GM12892 (cell line): Measurements from ENCODE around the gene FAM174C.
"Not testable (repeated sequence)": the region's sequence is repeated elsewhere in the genome, so short reads cannot be mapped to it uniquely, and the experiment has no call there.

Experiments used
- DNase-seq: peaks from one replicate; pipeline ENCODE4 v3.0.0; 2011; ENCODE audit not compliant: insufficient read length
- FAIRE-seq: peaks from 2 replicates; lab custom pipeline; 2011; peaks lifted over from hg19 to GRCh38; lab: Jason Lieb, UNC
- POLR2A ChIP-seq: IDR thresholded peaks from 2 replicates; pipeline ENCODE4 v1.6.1; 2011; ENCODE audit warnings: low read depth, low read length, control low read depth
- POLR2AphosphoS5 ChIP-seq: IDR thresholded peaks from 2 replicates; pipeline ENCODE4 v1.6.1; 2011; ENCODE audit warnings: low read depth, low read length, control low read depth
- TAF1 ChIP-seq: IDR thresholded peaks from 2 replicates; pipeline ENCODE4 v1.6.1; 2011; ENCODE audit warnings: low read depth, mild to moderate bottlenecking, control low read depth, low read length, borderline replicate concordance

Gene FAM174C

GRCh38 chr19:1300744-1301490 is 25.6 kb downstream of the FAM174C start:
- FAIRE-seq (no peak), DNase-seq (no peak)
- TF ChIP-seq POLR2AphosphoS5 (no peak), POLR2A (no peak), TAF1 (no peak)

GRCh38 chr19:1302533-1303239 is 27.4 kb downstream of the FAM174C start:
- FAIRE-seq (no peak), DNase-seq (no peak)
- TF ChIP-seq POLR2A, result no peak
- TF ChIP-seq POLR2AphosphoS5, result no peak
- TF ChIP-seq TAF1, result no peak

GRCh38 chr19:1304197-1304924 is 29.0 kb downstream of the FAM174C start:
- DNase-seq, result no peak
- FAIRE-seq, result no peak

GRCh38 chr19:1305354-1305753 is 30.0 kb downstream of the FAM174C start:
- FAIRE-seq, DNase-seq: not testable (repeated sequence)

More at GRCh38 chr19:1304197-1304924, 29.0 kb downstream of the FAM174C start:
- TF ChIP-seq POLR2A (no peak), POLR2AphosphoS5 (no peak), TAF1 (no peak)

GRCh38 chr19:1307320-1307719 is 32.0 kb downstream of the FAM174C start:
- TF ChIP-seq POLR2A (no peak), TAF1 (no peak), POLR2AphosphoS5 (no peak)
- DNase-seq (no peak), FAIRE-seq (no peak)

GRCh38 chr19:1307755-1308303 is 32.5 kb downstream of the FAM174C start:
- no peak for TF ChIP-seq POLR2A
- no peak for TF ChIP-seq TAF1
- TF ChIP-seq POLR2AphosphoS5, result no peak
- DNase-seq (no peak), FAIRE-seq (no peak)

GRCh38 chr19:1308718-1309117 is 33.4 kb downstream of the FAM174C start:
- FAIRE-seq (no peak), DNase-seq (no peak)

GRCh38 chr19:1309977-1310852 is 34.9 kb downstream of the FAM174C start:
- TF ChIP-seq POLR2A (no peak), TAF1 (no peak), POLR2AphosphoS5 (no peak)
- no peak for FAIRE-seq
- no peak for DNase-seq

More at GRCh38 chr19:1308718-1309117, 33.4 kb downstream of the FAM174C start:
- TF ChIP-seq TAF1 (no peak), POLR2A (no peak), POLR2AphosphoS5 (no peak)

- TF ChIP-seq POLR2A (no peak), TAF1 (no peak), POLR2AphosphoS5 (no peak)
- FAIRE-seq (no peak), DNase-seq (no peak)
Observed at GRCh38 chr19:1310853-1311180, 35.5 kb downstream of the FAM174C start.

- DNase-seq (no peak), FAIRE-seq (no peak)
- no peak for TF ChIP-seq POLR2A
- no peak for TF ChIP-seq TAF1
- TF ChIP-seq POLR2AphosphoS5, result no peak
Observed at GRCh38 chr19:1311543-1312091, 36.3 kb downstream of the FAM174C start.

- no peak for DNase-seq
- FAIRE-seq, result no peak
- TF ChIP-seq POLR2A (no peak), POLR2AphosphoS5 (no peak), TAF1 (no peak)
Observed at GRCh38 chr19:1312767-1313694, 37.7 kb downstream of the FAM174C start.
